Coronary artery (tissue), 2 donors: ENCODE results near the gene BIVM.
"Not testable (repeated sequence)": the region's sequence is repeated elsewhere in the genome, so short reads cannot be mapped to it uniquely, and the experiment has no call there.

Source experiments
- DNase-seq: peaks from one replicate; pipeline ENCODE4 v3.0.0-alpha.2; 2017; ENCODE audit warnings: low spot score
- H3K27ac ChIP-seq, 2 donors: fragments of 200-600 bp; sonication (generic); one replicate each; pipeline ENCODE4 v1.5.1; 2016 to 2019
- H3K4me3 ChIP-seq: fragments of 200-600 bp; sonication (generic); 2 replicates; pipeline ENCODE4 v1.5.1; 2016; ENCODE audit warnings: mild to moderate bottlenecking, moderate library complexity
- CTCF ChIP-seq: fragments of 200-600 bp; sonication (generic); IDR thresholded peaks from one replicate; pipeline ENCODE4 v1.5.1; 2019; ENCODE audit warnings: antibody characterized with exemption

Gene BIVM

GRCh38 chr13:102774591-102775520 lies 24.1 kb upstream of the BIVM start:
- DNase-seq, result no peak
- Histone ChIP-seq H3K27ac (no peak overlapping the region), H3K4me3 (no peak overlapping the region)
- no peak for TF ChIP-seq CTCF

- no peak for DNase-seq
- TF ChIP-seq CTCF, result no peak
Observed at GRCh38 chr13:102776271-102776670, 22.6 kb upstream of the BIVM start.

GRCh38 chr13:102777736-102778135 lies 21.2 kb upstream of the BIVM start:
- TF ChIP-seq CTCF, result no peak
- H3K27ac ChIP-seq, result no peak overlapping the region
- DNase-seq, result no peak
- H3K4me3 ChIP-seq, result no peak overlapping the region

More at GRCh38 chr13:102776271-102776670, 22.6 kb upstream of the BIVM start:
- Histone ChIP-seq H3K4me3 (no peak overlapping the region), H3K27ac (no peak overlapping the region)

- no peak for DNase-seq
- Histone ChIP-seq H3K4me3 (no peak overlapping the region), H3K27ac (no peak overlapping the region)
- no peak for TF ChIP-seq CTCF
Observed at GRCh38 chr13:102779436-102780159, 19.3 kb upstream of the BIVM start.

- not testable (repeated sequence) for H3K4me3 ChIP-seq, DNase-seq, H3K27ac ChIP-seq
Observed at GRCh38 chr13:102780656-102781055, 18.3 kb upstream of the BIVM start.

- DNase-seq, result no peak
- no peak for TF ChIP-seq CTCF
- Histone ChIP-seq H3K4me3 (no peak overlapping the region), H3K27ac (no peak overlapping the region)
Observed at GRCh38 chr13:102781591-102781990, 17.3 kb upstream of the BIVM start.

- Histone ChIP-seq H3K27ac (no peak overlapping the region), H3K4me3 (no peak overlapping the region)
- no peak for TF ChIP-seq CTCF
- DNase-seq, result no peak
Observed at GRCh38 chr13:102784483-102784882, 14.4 kb upstream of the BIVM start.
